Transverse colon (tissue), 4 donors: ENCODE results near the gene PTPRN2. TPM values are rescaled to one million over a fixed set of nuclear protein-coding genes. Genes with fewer than 3 reads are reported as not detected.
"Not testable (repeated sequence)": the region's sequence is repeated elsewhere in the genome, so short reads cannot be mapped to it uniquely, and the experiment has no call there.

Experiments used
- DNase-seq: peaks from one replicate; pipeline ENCODE4 v3.0.0-alpha.2; 2019
- H3K27ac ChIP-seq, 4 donors: fragments of 200-600 bp; sonication (generic); 2 replicates each; pipeline ENCODE4 v1.5.1; 2016 to 2018; ENCODE audit warnings: inconsistent platforms in 4 of 4
- H3K27me3 ChIP-seq: fragments of 200-600 bp; sonication (generic); 2 replicates; pipeline ENCODE4 v1.5.1; 2017; ENCODE audit warnings: inconsistent platforms
- H3K36me3 ChIP-seq, 4 donors: fragments of 200-600 bp; sonication (generic); 2 replicates each; pipeline ENCODE4 v1.5.1; 2017 to 2019; ENCODE audit warnings: inconsistent platforms in 4 of 4
- H3K4me1 ChIP-seq, 4 donors: fragments of 200-600 bp; sonication (generic); 2 replicates each; pipeline ENCODE4 v1.5.1; 2017 to 2020; ENCODE audit warnings: inconsistent platforms in 4 of 4
- H3K4me3 ChIP-seq, 4 donors: fragments of 200-600 bp; sonication (generic); 1 replicate in 1 of 4; 2 replicates in 3 of 4; pipeline versions ENCODE4 v1.5.1 to v1.6.1; 2017 to 2019; ENCODE audit warnings: inconsistent platforms in 4 of 4
- H3K9me3 ChIP-seq, 2 donors: fragments of 200-600 bp; sonication (generic); 2 replicates each; pipeline ENCODE4 v1.5.1; 2017 to 2019; ENCODE audit warnings: inconsistent platforms in 2 of 2
- CTCF ChIP-seq, 5 experiments: fragments of 200-600 bp in 3 of 5; fragments of 450-650 bp in 2 of 5; sonication (generic) in 3 of 5; IDR thresholded peaks; 1 replicate in 2 of 5; 2 replicates in 3 of 5; pipeline ENCODE4 v1.5.1; 2016 to 2017; ENCODE audit warnings: antibody characterized with exemption in 5 of 5, inconsistent platforms in 3 of 5, mild to moderate bottlenecking in 2 of 5, moderate library complexity in 1 of 5
- EP300 ChIP-seq: sonication (generic); formaldehyde crosslinking; IDR thresholded peaks from one replicate; pipeline ENCODE4 v1.6.1; 2017; ENCODE audit warnings: antibody characterized with exemption, low read depth
- POLR2A ChIP-seq: fragments of 450-650 bp; IDR thresholded peaks from one replicate; pipeline ENCODE4 v1.6.1; 2016; ENCODE audit warnings: antibody characterized with exemption, mild to moderate bottlenecking, moderate library complexity
- POLR2AphosphoS5 ChIP-seq, 3 donors: sonication (generic); formaldehyde crosslinking; IDR thresholded peaks; one replicate each; pipeline ENCODE4 v1.6.1; 2016; ENCODE audit warnings: antibody characterized with exemption in 3 of 3
- WGBS, 2 donors: methylation state at CpG; one replicate each; pipeline ENCODE4 v1.1.5; 2018; ENCODE audit warnings: low coverage in 1 of 2; 5-methylcytosine and 5-hydroxymethylcytosine counted together
- in situ Hi-C, 4 donors: fragments of 200-750 bp; cut with MboI; loops; one replicate each; pipeline versions ENCODE4 v1.15.0 to v1.15.1; 2017; ENCODE audit warnings: low sequenced_read_pairs in 3 of 4, low pct_ligation_motif_present in 1 of 4, low pct_unique_long_range_greater_than_20kb in 1 of 4
- intact Hi-C: fragments of 100-400 bp; cut with DNase I; formaldehyde crosslinking; loops from one replicate; pipeline ENCODE4 v1.15.1; 2023; ENCODE audit warnings: low total_unique reads
- total RNA-seq, 4 donors: library from RNA; depleted of rRNA; stranded (reverse); fragments of >200 nt; gene quantifications; one replicate each; pipeline ENCODE4 v1.1.0, GENCODE V29; 2016

The PTPRN2 gene
- total RNA-seq, 4 donors from 2014 or later, result 15.4 to 31.1 (median 21.8) TPM

GRCh38 chr7:158037211-158037610, 550.4 kb downstream of the PTPRN2 start:
- in situ Hi-C loops (no loop called here), intact Hi-C loops (no loop called here)
- WGBS, 2 donors, result 82 to 94% methylated on average over 4 to 7 of the region's 7 CpGs
- no peaks in the 10 kb centered on the region for H3K27me3 ChIP-seq
- no peak overlapping the region for H3K27ac ChIP-seq
- H3K36me3 ChIP-seq, result no peaks in the 10 kb centered on the region
- no peak for DNase-seq
- H3K9me3 ChIP-seq, result peaks cover 8 to 14% of the 10 kb centered on the region in 2 donors
- H3K4me1 ChIP-seq, result no peaks in the 10 kb centered on the region
- no peak overlapping the region for H3K4me3 ChIP-seq
- no peak for TF ChIP-seq POLR2AphosphoS5 (IDR thresholded peaks at IDR 0.05)
- no peak for TF ChIP-seq POLR2A

GRCh38 chr7:158035343-158035742, 552.3 kb downstream of the PTPRN2 start:
- intact Hi-C loops, result no loop called here
- 25 to 61% methylated on average over 1 to 4 of the region's 4 CpGs for WGBS, 2 donors
- Histone ChIP-seq H3K4me1 (no peaks in the 10 kb centered on the region), H3K9me3 (peaks cover 8 to 14% of the 10 kb centered on the region in 2 donors), H3K4me3 (no peak overlapping the region), H3K27me3 (no peaks in the 10 kb centered on the region), H3K36me3 (no peaks in the 10 kb centered on the region), H3K27ac (no peak overlapping the region)
- no peak for DNase-seq
- in situ Hi-C loops, result no loop called here
- TF ChIP-seq POLR2A (no peak), EP300 (no peak), CTCF (IDR thresholded peaks at IDR 0.05) (no peak), POLR2AphosphoS5 (IDR thresholded peaks at IDR 0.05) (no peak)

GRCh38 chr7:158034571-158034970, 553.1 kb downstream of the PTPRN2 start:
- DNase-seq, result no peak
- Histone ChIP-seq H3K4me3 (no peak overlapping the region), H3K36me3 (no peaks in the 10 kb centered on the region), H3K27me3 (no peaks in the 10 kb centered on the region), H3K27ac (no peak overlapping the region), H3K9me3 (peaks cover 6 to 8% of the 10 kb centered on the region in 2 donors), H3K4me1 (no peaks in the 10 kb centered on the region)
- in situ Hi-C loops, result no loop called here
- 66% methylated on average over 3 of the region's 3 CpGs; no CpG with 5 or more reads in 1 of the 2 donors for WGBS, 2 donors
- no peak for TF ChIP-seq EP300
- TF ChIP-seq CTCF (IDR thresholded peaks at IDR 0.05), result no peak
- no peak for TF ChIP-seq POLR2AphosphoS5 (IDR thresholded peaks at IDR 0.05)
- no peak for TF ChIP-seq POLR2A
- intact Hi-C loops, result no loop called here

GRCh38 chr7:158033925-158034324, 553.7 kb downstream of the PTPRN2 start:
- intact Hi-C loops, H3K27ac ChIP-seq, DNase-seq, H3K4me3 ChIP-seq, H3K9me3 ChIP-seq, in situ Hi-C loops, H3K27me3 ChIP-seq, H3K36me3 ChIP-seq, H3K4me1 ChIP-seq: not testable (repeated sequence)
- 89% methylated on average over 6 of the region's 6 CpGs; no CpG with 5 or more reads in 1 of the 2 donors for WGBS, 2 donors

- 70 to 80% methylated on average over 5 to 8 of the region's 8 CpGs for WGBS, 2 donors
- TF ChIP-seq POLR2AphosphoS5 (IDR thresholded peaks at IDR 0.05), result no peak
- no peak for TF ChIP-seq POLR2A
- TF ChIP-seq EP300, result no peak
- no peak for TF ChIP-seq CTCF (IDR thresholded peaks at IDR 0.05)
- no peak for DNase-seq
- Histone ChIP-seq H3K9me3 (no peaks in the 10 kb centered on the region), H3K4me1 (peaks cover 0 to 2% (median under 1%) of the 10 kb centered on the region in 4 donors), H3K4me3 (no peak overlapping the region), H3K27me3 (no peaks in the 10 kb centered on the region), H3K27ac (no peak overlapping the region), H3K36me3 (no peaks in the 10 kb centered on the region)
- intact Hi-C loops (no loop called here), in situ Hi-C loops (no loop called here)
Observed at GRCh38 chr7:158033196-158033595, 554.4 kb downstream of the PTPRN2 start.
